Measurements from ENCODE around the gene TPP2. TPM values are rescaled to one million over a fixed set of nuclear protein-coding genes. Genes with fewer than 3 reads are reported as not detected.

The TPP2 gene
- total RNA-seq, 1 experiment from 2014 or later: 36.7 TPM

DNA sequence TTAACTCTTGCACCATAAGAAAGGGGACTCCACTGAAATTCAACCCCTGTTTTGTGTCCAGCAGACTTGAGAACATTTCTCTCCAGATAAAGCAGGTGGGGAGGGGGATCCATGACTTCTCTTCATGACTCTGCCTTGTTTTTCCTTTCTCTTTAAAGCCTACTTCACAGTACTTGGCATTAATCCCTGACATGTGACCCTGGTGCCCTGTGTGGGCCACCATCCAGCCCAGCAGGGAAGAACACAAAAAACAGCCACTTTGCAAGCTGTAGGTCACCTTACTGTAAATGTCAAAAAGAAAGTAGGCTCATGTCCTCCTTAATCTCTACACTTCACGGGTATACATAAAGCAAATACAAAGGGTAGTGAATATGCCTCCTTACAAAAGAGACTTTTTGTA is 30.3 kb upstream of the TPP2 start:
- Histone ChIP-seq H2AFZ (ENCODE audit: low read depth, low read length, poor library complexity, severe bottlenecking) (no peak overlapping the region), H3K9me3 (ENCODE audit: control insufficient read depth in 1 of 2, insufficient read depth in 1 of 2, low read depth in 1 of 2, low read length in 2 of 2) (no peaks in the 10 kb centered on the region), H3K4me1 (ENCODE audit: control insufficient read depth in 1 of 2, insufficient read depth in 2 of 2, low read length in 2 of 2) (no peaks in the 10 kb centered on the region), H3K4me3 (replicated peaks in 1 of 2; ENCODE audit: low read depth in 1 of 2, low read length in 2 of 2) (no peak overlapping the region), H3K79me2 (ENCODE audit: insufficient read depth, low read length) (no peaks in the 10 kb centered on the region), H3K9me2 (ENCODE audit: insufficient read depth) (no peaks in the 10 kb centered on the region), H3K4me2 (ENCODE audit: low read length) (no peak overlapping the region), H3K27me3 (ENCODE audit: insufficient read depth, low read length) (peaks cover 44% of the 10 kb centered on the region), H3K9ac (ENCODE audit: low read length) (no peak overlapping the region), H3K27ac (ENCODE audit: low read depth, low read length) (no peak overlapping the region), H4K20me1 (ENCODE audit: insufficient read depth) (no peaks in the 10 kb centered on the region), H3K36me3 (ENCODE audit: control insufficient read depth in 1 of 2, insufficient read depth in 2 of 2, low read length in 2 of 2) (no peaks in the 10 kb centered on the region)
- ChIA-PET CTCF (interaction anchor here (1.8 kb wide), 1 partner anchor 11 kb away, joined by 8 read pairs; no protein-coding TSS in a partner anchor), RAD21 (ENCODE audit: low non-redundant PET in 1 of 2, low total read pairs in 2 of 2, uncharacterized antibody in 2 of 2, unreplicated experiment in 2 of 2) (no interaction called here), POLR2A (no interaction called here)
- intact Hi-C loops (cut with micrococcal nuclease): no loop called here
- TF ChIP-seq CTCF (IDR thresholded peaks at IDR 0.05 in 2 of 3, conservative IDR thresholded peaks at IDR 0.05 in 1 of 3; ENCODE audit: borderline replicate concordance in 1 of 3, insufficient read depth in 1 of 3, low read depth in 2 of 3, low read length in 2 of 3) (no peak), ZBTB33 (IDR thresholded peaks at IDR 0.05; ENCODE audit: extremely low read depth, insufficient replicate concordance, low read length) (no peak), RAD21 (IDR thresholded peaks at IDR 0.05; ENCODE audit: low read depth) (no peak), EZH2phosphoT487 (IDR thresholded peaks at IDR 0.05; ENCODE audit: borderline replicate concordance) (no peak), POLR2A (IDR thresholded peaks at IDR 0.05; ENCODE audit: borderline replicate concordance, extremely low read depth, insufficient read depth, insufficient read length) (no peak), CEBPB (IDR thresholded peaks at IDR 0.05; ENCODE audit: low read depth) (no peak), ELF1 (IDR thresholded peaks at IDR 0.05; ENCODE audit: borderline replicate concordance, low read depth) (no peak), TCF7L2 (IDR thresholded peaks at IDR 0.05; ENCODE audit: borderline replicate concordance, extremely low read depth, insufficient read depth, insufficient read length) (no peak), CBX3 (IDR thresholded peaks at IDR 0.05; ENCODE audit: low read depth) (no peak), SRF (IDR thresholded peaks at IDR 0.05; ENCODE audit: low read depth) (no peak), EZH2 (IDR thresholded peaks at IDR 0.05) (no peak), ZFX (IDR thresholded peaks at IDR 0.05) (no peak), ATF3 (IDR thresholded peaks at IDR 0.05) (no peak), FOSL1 (IDR thresholded peaks at IDR 0.05; ENCODE audit: low read depth) (no peak), SIN3A (IDR thresholded peaks at IDR 0.05; ENCODE audit: low read depth) (no peak), POLR2AphosphoS5 (IDR thresholded peaks at IDR 0.05; ENCODE audit: low read depth, low read length) (no peak), JUND (IDR thresholded peaks at IDR 0.05) (no peak), YY1 (IDR thresholded peaks at IDR 0.05; ENCODE audit: extremely low read depth, insufficient replicate concordance, low read depth, low read length) (no peak)
- TF ChIP-seq, protein P1, sequence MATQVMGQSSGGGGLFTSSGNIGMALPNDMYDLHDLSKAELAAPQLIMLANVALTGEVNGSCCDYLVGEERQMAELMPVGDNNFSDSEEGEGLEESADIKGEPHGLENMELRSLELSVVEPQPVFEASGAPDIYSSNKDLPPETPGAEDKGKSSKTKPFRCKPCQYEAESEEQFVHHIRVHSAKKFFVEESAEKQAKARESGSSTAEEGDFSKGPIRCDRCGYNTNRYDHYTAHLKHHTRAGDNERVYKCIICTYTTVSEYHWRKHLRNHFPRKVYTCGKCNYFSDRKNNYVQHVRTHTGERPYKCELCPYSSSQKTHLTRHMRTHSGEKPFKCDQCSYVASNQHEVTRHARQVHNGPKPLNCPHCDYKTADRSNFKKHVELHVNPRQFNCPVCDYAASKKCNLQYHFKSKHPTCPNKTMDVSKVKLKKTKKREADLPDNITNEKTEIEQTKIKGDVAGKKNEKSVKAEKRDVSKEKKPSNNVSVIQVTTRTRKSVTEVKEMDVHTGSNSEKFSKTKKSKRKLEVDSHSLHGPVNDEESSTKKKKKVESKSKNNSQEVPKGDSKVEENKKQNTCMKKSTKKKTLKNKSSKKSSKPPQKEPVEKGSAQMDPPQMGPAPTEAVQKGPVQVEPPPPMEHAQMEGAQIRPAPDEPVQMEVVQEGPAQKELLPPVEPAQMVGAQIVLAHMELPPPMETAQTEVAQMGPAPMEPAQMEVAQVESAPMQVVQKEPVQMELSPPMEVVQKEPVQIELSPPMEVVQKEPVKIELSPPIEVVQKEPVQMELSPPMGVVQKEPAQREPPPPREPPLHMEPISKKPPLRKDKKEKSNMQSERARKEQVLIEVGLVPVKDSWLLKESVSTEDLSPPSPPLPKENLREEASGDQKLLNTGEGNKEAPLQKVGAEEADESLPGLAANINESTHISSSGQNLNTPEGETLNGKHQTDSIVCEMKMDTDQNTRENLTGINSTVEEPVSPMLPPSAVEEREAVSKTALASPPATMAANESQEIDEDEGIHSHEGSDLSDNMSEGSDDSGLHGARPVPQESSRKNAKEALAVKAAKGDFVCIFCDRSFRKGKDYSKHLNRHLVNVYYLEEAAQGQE (IDR thresholded peaks at IDR 0.05; ENCODE audit: low read depth): no peak
- TF ChIP-seq, protein P2, sequence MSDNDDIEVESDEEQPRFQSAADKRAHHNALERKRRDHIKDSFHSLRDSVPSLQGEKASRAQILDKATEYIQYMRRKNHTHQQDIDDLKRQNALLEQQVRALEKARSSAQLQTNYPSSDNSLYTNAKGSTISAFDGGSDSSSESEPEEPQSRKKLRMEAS (IDR thresholded peaks at IDR 0.05): no peak
- ATAC-seq: no peak
- DNase-seq (ENCODE audit: low read depth, low spot score): no peak
- BruUV-seq (replicated peaks): no TSS peak
